Activated naive CD4-positive, alpha-beta T cell treated with anti-CD3 and anti-CD28 coated beads, Interleukin-2, amount 50 U/mL, for 72 hours (primary cell): ENCODE results near the gene LRRC32. TPM values are rescaled to one million over a fixed set of nuclear protein-coding genes. Genes with fewer than 3 reads are reported as not detected.

Source experiments
- ATAC-seq, 2 donors: fragments of 150-1000 bp; cut with Tn5 transposase; 2 replicates each; pipeline ENCODE4 v1.10.0; 2021; ENCODE audit warnings: mild to moderate bottlenecking in 2 of 2, moderate library complexity in 2 of 2
- DNase-seq, 2 donors: peaks; one replicate each; pipeline ENCODE4 v3.0.0; 2021 to 2022; ENCODE audit warnings: low spot score in 2 of 2
- H3K27ac Mint-ChIP-seq, 2 donors: one replicate each; pipeline ENCODE4 v1.8.0; 2022; ENCODE audit warnings: mild to moderate bottlenecking in 2 of 2, mixed read lengths in 2 of 2
- H3K36me3 Mint-ChIP-seq, 2 donors: one replicate each; pipeline ENCODE4 v1.8.0; 2022; ENCODE audit warnings: mixed read lengths in 2 of 2
- H3K9me3 Mint-ChIP-seq, 2 donors: one replicate each; pipeline ENCODE4 v1.8.0; 2022; ENCODE audit warnings: mixed read lengths in 2 of 2
- total RNA-seq, 2 donors: library from RNA; stranded (reverse); gene quantifications; one replicate each; pipeline ENCODE4 v1.2.3, GENCODE V29; 2022

The LRRC32 gene
- total RNA-seq, 2 donors from 2014 or later, result 0.30 to 0.43 TPM

GRCh38 chr11:76672431-76673175 lies 2.1 kb upstream of the LRRC32 start:
- H3K36me3 Mint-ChIP-seq, result no peaks in the 10 kb centered on the region
- H3K9me3 Mint-ChIP-seq, result no peaks in the 10 kb centered on the region
- DNase-seq, result no peak
- H3K27ac Mint-ChIP-seq, result no peak overlapping the region
- ATAC-seq, result peak; percentile 37 to 54

DNA sequence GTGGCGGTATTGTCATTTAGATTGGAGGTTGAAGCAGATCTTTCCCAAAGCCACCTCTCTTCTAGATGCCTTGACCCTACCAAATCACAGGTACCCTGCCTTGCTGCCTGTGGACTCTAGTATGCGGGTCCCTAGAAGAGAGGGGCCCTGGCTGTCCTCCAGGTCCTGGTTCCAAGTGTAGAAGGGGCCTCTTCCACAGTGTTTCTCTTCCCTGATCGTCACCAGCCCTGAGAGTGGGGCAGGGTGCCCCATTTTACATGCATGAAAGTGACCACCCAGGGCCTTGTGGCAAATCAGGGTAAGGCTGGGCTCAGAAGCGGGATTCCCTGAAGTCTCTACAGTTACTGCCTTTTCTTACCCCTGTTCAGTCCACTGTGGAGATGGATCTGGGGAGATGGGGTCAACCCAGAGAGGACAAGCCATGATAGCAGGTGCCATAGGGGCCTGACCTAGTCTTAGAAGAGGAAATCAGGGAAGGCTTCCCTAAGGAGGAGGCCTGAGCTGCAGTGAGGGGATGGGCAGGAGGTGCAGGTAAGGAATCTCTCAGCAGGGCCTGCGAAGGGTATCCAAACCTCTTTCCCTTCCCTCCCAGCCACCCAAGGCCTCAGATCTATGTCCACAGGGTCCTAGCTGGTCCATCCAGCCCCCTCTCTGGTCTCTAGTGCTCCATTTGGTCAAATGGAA lies 1.2 kb upstream of the LRRC32 start:
- H3K9me3 Mint-ChIP-seq, result no peaks in the 10 kb centered on the region
- H3K36me3 Mint-ChIP-seq, result no peaks in the 10 kb centered on the region
- no peak overlapping the region for H3K27ac Mint-ChIP-seq

DNA sequence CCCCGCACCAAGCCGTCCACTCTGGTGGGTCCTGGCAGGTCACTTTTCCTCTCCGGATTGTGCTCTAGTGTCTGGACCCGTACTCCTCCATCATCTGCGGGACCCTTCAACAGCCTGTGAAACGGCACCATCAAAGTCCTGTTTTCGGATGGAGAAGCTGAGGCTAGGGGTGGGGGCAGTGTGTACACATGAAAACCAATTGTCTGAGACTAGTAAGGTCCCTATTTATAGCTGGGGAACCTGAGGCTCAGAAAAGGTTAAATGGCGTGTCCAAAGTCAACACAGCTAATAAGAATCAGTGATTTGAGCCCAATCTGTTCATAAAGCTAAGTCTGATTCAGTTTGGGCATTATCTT lies 668 bp upstream of the LRRC32 start:
- no peaks in the 10 kb centered on the region for H3K36me3 Mint-ChIP-seq
- no peaks in the 10 kb centered on the region for H3K9me3 Mint-ChIP-seq
- no peak for DNase-seq
- no peak for ATAC-seq
- H3K27ac Mint-ChIP-seq, result no peak overlapping the region

More for the DNA sequence above, 1.2 kb upstream of the LRRC32 start:
- no peak for DNase-seq
- ATAC-seq, result no peak

DNA sequence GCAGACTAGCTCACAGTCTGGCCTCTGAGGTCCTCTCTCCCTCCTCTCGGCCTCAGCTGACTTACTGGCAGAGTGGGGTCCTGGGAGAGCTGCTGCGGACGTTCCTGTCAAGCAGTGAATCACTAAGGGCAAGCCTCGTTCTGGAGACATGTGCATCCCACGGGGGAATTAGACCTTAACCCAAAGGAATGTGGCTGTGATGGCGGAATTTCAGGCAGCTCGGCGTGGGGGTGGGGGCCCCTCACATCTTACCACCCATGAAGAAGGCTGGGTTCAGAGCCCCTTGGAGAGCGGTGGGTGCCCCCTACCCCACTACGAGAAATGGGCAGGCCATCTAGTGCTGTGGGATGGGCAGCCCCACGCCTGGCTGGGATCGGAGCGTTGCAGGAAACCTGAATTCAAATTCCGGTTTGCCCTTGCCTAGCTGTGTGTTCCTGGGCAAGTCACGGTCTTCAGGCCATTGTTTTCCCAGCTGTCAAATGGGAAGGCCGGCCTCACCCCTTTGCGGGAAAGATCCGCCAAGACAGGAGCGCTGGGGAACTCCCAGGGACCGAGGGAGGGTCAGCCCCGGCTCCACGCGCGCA lies 554 bp downstream of the LRRC32 start:
- Mint-ChIP-seq H3K36me3 (no peaks in the 10 kb centered on the region), H3K27ac (no peak overlapping the region), H3K9me3 (no peaks in the 10 kb centered on the region)
- no peak for DNase-seq
- no peak for ATAC-seq

- Mint-ChIP-seq H3K36me3 (no peaks in the 10 kb centered on the region), H3K27ac (no peak overlapping the region), H3K9me3 (no peaks in the 10 kb centered on the region)
- no peak for DNase-seq
- no peak for ATAC-seq
These were observed 2.0 kb downstream of the LRRC32 start for GRCh38 chr11:76668362-76669155.

GRCh38 chr11:76667856-76668255 lies 2.7 kb downstream of the LRRC32 start:
- no peaks in the 10 kb centered on the region for H3K9me3 Mint-ChIP-seq
- H3K36me3 Mint-ChIP-seq, result no peaks in the 10 kb centered on the region
- DNase-seq, result no peak
- H3K27ac Mint-ChIP-seq, result no peak overlapping the region
- ATAC-seq, result no peak

DNA sequence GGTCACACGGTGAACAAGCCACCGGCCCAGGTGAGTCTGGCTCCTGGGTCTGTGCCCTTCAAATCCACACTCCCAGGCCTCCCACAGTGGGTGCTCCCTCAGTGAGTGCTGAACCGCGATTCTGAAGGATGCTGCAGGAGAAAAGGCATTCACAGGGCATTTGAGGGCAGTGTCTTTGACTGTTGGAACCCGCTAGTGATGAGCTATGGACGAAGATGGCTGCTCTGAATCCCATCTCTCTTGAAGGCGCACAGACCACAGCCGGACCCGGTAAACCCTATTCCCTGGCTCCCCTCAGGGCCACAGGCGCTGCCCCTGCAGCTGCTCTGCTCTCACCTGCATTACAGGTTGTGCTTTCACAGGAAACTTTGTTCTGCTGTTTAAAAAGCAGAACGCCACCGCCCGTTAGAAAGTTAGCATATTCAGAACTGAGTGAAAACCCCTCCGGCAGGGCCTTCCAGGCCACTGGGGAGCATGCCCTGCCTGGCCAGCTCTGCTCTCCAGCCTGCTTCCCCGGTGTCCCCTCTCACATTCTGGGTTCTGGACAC lies 3.2 kb downstream of the LRRC32 start:
- ATAC-seq, result no peak
- Mint-ChIP-seq H3K36me3 (no peaks in the 10 kb centered on the region), H3K9me3 (no peaks in the 10 kb centered on the region), H3K27ac (no peak overlapping the region)
- DNase-seq, result no peak

DNA sequence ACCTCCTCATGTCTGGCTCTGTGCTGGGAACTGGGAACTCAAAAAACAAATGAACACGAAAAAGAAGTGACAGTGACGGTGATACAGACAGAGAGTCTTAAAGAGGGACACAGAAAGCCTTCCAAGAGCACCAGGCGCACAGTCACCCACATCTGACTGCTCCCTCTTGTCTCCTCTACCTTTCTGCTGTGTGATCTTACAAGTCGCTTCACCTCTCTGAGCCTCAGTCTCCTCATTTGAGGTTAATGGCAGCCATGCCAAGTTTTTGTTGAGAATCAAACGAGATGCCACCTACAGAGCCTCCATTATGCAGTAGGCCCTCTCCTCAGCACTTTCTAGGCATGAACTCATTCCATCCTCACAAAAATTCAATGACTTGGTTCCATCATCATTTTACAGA lies 3.7 kb downstream of the LRRC32 start:
- ATAC-seq (no peak), DNase-seq (no peak)
- no peaks in the 10 kb centered on the region for H3K36me3 Mint-ChIP-seq
- no peaks in the 10 kb centered on the region for H3K9me3 Mint-ChIP-seq
- H3K27ac Mint-ChIP-seq, result no peak overlapping the region

GRCh38 chr11:76666408-76666807 lies 4.1 kb downstream of the LRRC32 start:
- no peak for ATAC-seq
- H3K9me3 Mint-ChIP-seq, result no peaks in the 10 kb centered on the region
- H3K27ac Mint-ChIP-seq, result no peak overlapping the region
- no peak for DNase-seq
- H3K36me3 Mint-ChIP-seq, result no peaks in the 10 kb centered on the region

GRCh38 chr11:76665921-76666351 lies 4.6 kb downstream of the LRRC32 start:
- ATAC-seq, result no peak
- H3K36me3 Mint-ChIP-seq, result no peaks in the 10 kb centered on the region
- H3K27ac Mint-ChIP-seq, result peak overlapping the region in 1 of 2 donors; percentile 84
- no peaks in the 10 kb centered on the region for H3K9me3 Mint-ChIP-seq
- DNase-seq, result no peak

DNA sequence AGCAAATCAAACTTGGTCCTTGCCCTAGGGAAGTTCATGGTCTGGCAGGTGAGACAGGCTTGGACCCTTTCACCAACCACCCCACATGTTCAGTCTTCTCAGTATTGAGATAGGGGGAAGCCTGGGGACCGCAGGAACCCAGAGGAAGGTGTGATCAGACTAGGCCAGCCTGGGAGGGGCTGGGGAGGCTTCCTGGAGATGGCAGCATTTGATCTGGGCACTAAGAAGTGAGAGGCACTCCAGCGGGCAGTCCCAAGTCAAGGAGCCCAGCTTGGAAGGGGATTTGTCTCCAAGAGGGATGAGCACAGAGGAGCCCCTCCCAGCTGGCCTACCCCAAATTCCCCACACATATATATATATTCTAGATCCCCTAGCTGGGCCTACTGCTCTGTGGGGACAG lies 5.4 kb downstream of the LRRC32 start:
- Mint-ChIP-seq H3K27ac (peak overlapping the region; percentile 55 to 74), H3K9me3 (no peaks in the 10 kb centered on the region), H3K36me3 (no peaks in the 10 kb centered on the region)
- ATAC-seq, result peak in 1 of 2 donors; percentile 30
- DNase-seq, result no peak

DNA sequence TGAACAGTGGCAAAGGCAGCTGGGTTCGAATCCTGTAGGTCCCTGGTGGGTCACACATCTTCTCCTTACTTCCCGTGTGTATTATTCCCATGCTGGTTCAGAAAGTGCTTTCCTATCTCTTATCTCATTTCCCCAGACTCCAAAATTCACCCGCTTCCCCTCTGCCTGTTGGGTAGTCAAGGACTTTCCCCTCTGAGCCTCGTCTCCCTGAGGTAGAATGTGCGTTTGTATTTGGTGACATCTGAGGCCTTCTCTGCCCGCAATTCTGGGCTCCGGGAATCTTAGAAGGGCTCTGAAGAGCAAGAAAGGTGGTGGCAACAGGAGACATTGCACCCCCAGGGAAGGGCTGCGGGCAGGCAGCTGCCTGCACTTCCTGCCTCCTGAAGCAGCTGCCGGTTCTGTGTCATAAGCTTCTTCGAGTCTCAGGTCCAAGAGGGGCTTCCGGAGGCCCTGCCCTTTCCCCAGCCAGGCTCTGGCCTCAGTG lies 5.9 kb downstream of the LRRC32 start:
- no peak for DNase-seq
- H3K36me3 Mint-ChIP-seq, result no peaks in the 10 kb centered on the region
- no peaks in the 10 kb centered on the region for H3K9me3 Mint-ChIP-seq
- peak; percentile 56 to 60 for ATAC-seq
- peak overlapping the region; percentile 40 to 55 for H3K27ac Mint-ChIP-seq

DNA sequence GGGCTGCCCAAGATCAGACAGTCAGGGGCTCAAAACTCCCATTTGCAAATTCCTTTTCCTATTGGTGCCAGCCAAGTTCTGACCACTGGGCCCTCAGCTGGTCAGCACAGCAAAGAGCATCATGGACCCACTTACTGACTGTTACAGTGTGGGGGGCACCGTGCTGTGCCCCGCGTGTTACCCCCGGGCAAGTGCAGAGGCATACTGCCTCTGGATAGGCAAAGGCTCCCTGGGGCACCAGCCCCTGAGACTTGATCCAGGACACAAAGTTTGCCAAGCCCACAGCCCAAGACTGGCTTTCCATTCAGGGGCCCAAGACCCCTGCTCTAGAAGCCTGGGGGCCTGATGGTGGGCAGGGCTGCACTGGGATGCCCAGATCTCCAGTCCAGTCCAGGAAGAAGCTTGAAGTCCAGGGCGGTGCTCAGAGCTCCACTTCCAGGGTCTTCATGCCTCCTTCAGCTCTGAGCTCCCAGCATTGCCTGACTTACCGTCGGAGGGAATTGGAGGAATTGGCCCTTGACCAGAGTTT lies 6.6 kb downstream of the LRRC32 start:
- ATAC-seq, result no peak
- H3K36me3 Mint-ChIP-seq, result no peaks in the 10 kb centered on the region
- no peak for DNase-seq
- no peaks in the 10 kb centered on the region for H3K9me3 Mint-ChIP-seq
- peak overlapping the region in 1 of 2 donors; percentile 33 for H3K27ac Mint-ChIP-seq

GRCh38 chr11:76663486-76663810 lies 7.1 kb downstream of the LRRC32 start:
- ATAC-seq (no peak), DNase-seq (no peak)
- no peaks in the 10 kb centered on the region for H3K9me3 Mint-ChIP-seq
- peak overlapping the region in 1 of 2 donors; percentile 33 for H3K27ac Mint-ChIP-seq
- no peaks in the 10 kb centered on the region for H3K36me3 Mint-ChIP-seq

GRCh38 chr11:76662656-76663485 lies 7.7 kb downstream of the LRRC32 start:
- Mint-ChIP-seq H3K27ac (no peak overlapping the region), H3K36me3 (no peaks in the 10 kb centered on the region), H3K9me3 (no peaks in the 10 kb centered on the region)
- DNase-seq (no peak), ATAC-seq (no peak)
